LNCaP clone FGC (cell line): ENCODE results near the gene BMP4.

ENCODE experiments used
- DNase-seq: peaks from one replicate; pipeline ENCODE4 v3.0.0-alpha.2; 2011; ENCODE audit warnings: low read depth
- H3K4me3 ChIP-seq: 2 replicates; pipeline ENCODE4 v1.5.1; 2011; ENCODE audit warnings: mild to moderate bottlenecking, low read depth, low read length, control low read depth
- TF ChIP-seq, protein P1 (sequence below): IDR thresholded peaks from 2 replicates; pipeline ENCODE4 v1.5.1; 2012; ENCODE audit warnings: mild to moderate bottlenecking; ENCODE audit not compliant: control insufficient read depth, insufficient read depth; ENCODE audit errors: extremely low read depth

Gene BMP4

DNA sequence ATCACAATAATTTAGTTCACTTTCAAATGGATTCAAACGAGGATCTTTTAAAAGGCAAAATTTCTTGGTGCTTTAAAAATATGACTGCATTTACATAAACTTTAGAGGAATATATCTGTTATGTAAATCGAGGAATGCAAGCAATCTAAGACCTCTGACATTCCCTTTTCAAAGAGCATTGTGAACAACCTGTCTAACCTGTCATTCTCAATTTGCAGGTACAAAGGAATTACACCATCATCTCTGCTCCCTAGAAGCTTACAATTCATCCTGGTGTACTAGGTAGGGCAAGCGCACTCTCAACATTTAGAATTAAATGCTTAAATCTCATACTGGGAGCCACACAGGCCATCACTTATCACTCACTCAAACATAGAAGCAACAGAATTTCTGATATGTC lies 35.6 kb downstream of the BMP4 start:
- H3K4me3 ChIP-seq: no peak overlapping the region
- TF ChIP-seq, protein P1, sequence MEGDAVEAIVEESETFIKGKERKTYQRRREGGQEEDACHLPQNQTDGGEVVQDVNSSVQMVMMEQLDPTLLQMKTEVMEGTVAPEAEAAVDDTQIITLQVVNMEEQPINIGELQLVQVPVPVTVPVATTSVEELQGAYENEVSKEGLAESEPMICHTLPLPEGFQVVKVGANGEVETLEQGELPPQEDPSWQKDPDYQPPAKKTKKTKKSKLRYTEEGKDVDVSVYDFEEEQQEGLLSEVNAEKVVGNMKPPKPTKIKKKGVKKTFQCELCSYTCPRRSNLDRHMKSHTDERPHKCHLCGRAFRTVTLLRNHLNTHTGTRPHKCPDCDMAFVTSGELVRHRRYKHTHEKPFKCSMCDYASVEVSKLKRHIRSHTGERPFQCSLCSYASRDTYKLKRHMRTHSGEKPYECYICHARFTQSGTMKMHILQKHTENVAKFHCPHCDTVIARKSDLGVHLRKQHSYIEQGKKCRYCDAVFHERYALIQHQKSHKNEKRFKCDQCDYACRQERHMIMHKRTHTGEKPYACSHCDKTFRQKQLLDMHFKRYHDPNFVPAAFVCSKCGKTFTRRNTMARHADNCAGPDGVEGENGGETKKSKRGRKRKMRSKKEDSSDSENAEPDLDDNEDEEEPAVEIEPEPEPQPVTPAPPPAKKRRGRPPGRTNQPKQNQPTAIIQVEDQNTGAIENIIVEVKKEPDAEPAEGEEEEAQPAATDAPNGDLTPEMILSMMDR: no peak
- no peak for DNase-seq

- TF ChIP-seq, protein P1: peak; percentile 4; the same call in 1 of the 2 replicates
- DNase-seq: no peak
- H3K4me3 ChIP-seq: no peak overlapping the region
Measured at GRCh38 chr14:53916239-53916638, 40.4 kb downstream of the BMP4 start.

- DNase-seq: no peak
- TF ChIP-seq, protein P1: no peak
Measured at GRCh38 chr14:53915364-53916014, 41.1 kb downstream of the BMP4 start.

DNA sequence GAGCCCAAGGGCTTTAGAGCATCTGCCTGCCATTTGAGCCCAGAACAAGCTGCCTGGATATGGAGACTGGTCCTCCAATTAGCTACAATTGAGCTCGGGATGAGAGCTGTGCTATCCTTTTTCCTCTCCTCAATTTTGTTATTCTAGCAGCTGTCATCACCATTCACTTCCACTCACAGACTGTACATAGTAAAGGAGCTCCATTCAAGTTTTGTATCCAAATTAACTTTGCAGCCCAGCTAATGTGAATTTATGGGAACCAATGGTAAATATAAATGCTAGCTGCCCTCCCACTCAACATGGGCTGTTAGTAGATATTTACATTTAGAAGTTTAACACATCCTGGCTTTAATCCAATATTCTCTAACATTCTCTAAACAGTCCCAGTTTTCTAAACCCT lies 44.6 kb downstream of the BMP4 start:
- H3K4me3 ChIP-seq: no peak overlapping the region
- TF ChIP-seq, protein P1: no peak

More at GRCh38 chr14:53915364-53916014, 41.1 kb downstream of the BMP4 start:
- H3K4me3 ChIP-seq: no peak overlapping the region

DNA sequence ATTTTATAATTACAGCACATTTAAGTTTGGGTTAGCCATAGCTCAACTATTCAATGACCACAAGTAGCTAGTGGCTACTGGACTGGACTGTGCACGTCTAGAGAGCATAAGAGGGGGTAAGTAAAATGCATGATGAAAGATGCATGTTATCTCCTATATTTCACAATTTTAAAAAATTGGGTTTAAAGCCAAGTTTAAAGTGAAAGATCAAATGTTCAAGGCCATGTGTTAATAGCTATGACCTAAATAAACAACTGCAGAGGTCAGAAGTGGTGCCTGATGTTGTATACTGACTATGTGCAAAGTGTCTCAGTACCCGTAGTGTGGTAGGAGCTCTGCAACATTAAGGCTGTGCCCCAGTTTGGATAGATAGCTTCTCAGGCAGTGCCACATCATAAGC lies 48.2 kb downstream of the BMP4 start:
- TF ChIP-seq, protein P1: no peak
- no peak overlapping the region for H3K4me3 ChIP-seq
- no peak for DNase-seq

More for the DNA sequence above, 44.6 kb downstream of the BMP4 start:
- no peak for DNase-seq

DNA sequence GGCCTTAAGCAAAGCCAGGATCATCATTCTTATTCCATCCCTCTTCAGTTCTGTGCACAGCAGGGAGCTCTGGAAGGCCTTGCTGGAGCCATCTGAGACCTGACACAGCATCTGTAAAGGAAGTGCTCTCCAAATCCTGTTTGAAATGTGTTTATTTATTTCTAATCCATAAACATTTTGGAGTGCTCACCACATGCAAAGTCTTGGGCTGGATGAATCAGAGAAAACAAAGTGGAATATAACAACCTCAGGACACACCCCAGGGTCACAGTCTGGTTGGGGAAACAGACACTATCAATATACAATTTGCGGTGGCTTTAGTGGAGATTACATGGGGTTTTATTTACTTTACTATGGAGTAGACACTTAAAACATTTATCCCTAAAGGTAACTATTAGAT lies 54.3 kb downstream of the BMP4 start:
- no peak for DNase-seq
- TF ChIP-seq, protein P1: no peak
- H3K4me3 ChIP-seq: no peak overlapping the region

- no peak overlapping the region for H3K4me3 ChIP-seq
- TF ChIP-seq, protein P1: no peak
- no peak for DNase-seq
Measured at GRCh38 chr14:53900499-53900898, 56.1 kb downstream of the BMP4 start.
